Ectodermal cell (in vitro differentiated cells): ENCODE data around the gene ZNF80. TPM values are rescaled to one million over a fixed set of nuclear protein-coding genes. Genes with fewer than 3 reads are reported as not detected.
"Not testable (repeated sequence)": the region's sequence is repeated elsewhere in the genome, so short reads cannot be mapped to it uniquely, and the experiment has no call there.

Experiments used
- H3K27ac ChIP-seq: 2 replicates; pipeline ENCODE4 v1.7.0; 2013; ENCODE audit warnings: mild to moderate bottlenecking, low read depth, low read length; ENCODE audit not compliant: insufficient read depth, poor library complexity, severe bottlenecking
- H3K27me3 ChIP-seq: 2 replicates; pipeline ENCODE4 v1.7.0; 2013; ENCODE audit warnings: mild to moderate bottlenecking, low read length; ENCODE audit not compliant: insufficient read depth, control insufficient read depth, poor library complexity, severe bottlenecking
- H3K36me3 ChIP-seq: one replicate; pipeline ENCODE4 v1.7.0; 2013; ENCODE audit warnings: low read length; ENCODE audit not compliant: control insufficient read depth, insufficient read depth
- H3K4me1 ChIP-seq: one replicate; pipeline ENCODE4 v1.7.0; 2013; ENCODE audit warnings: low read length; ENCODE audit not compliant: control insufficient read depth, insufficient read depth
- H3K4me3 ChIP-seq: 2 replicates; pipeline ENCODE4 v1.7.0; 2013; ENCODE audit warnings: low read depth, low read length, control low read depth; ENCODE audit not compliant: insufficient read depth
- H3K9me3 ChIP-seq: 2 replicates; pipeline ENCODE4 v1.7.0; 2013; ENCODE audit warnings: mild to moderate bottlenecking, low read length, moderate library complexity; ENCODE audit not compliant: control insufficient read depth
- WGBS, 2 experiments: methylation state at CpG; one replicate each; pipeline ENCODE4 v1.1.7; 2013; ENCODE audit warnings: missing lambda C conversion rate in 2 of 2; 5-methylcytosine and 5-hydroxymethylcytosine counted together
- polyA plus RNA-seq, 4 experiments: library from polyadenylated mRNA; stranded (reverse); fragments of 50-300 nt; gene quantifications; one replicate each; pipeline ENCODE4 v1.2.3, GENCODE V29; 2013

The ZNF80 gene
- polyA plus RNA-seq (2013, experiment 1 of 4): not detected
- not detected for polyA plus RNA-seq (2013, experiment 2 of 4)
- polyA plus RNA-seq (2013, experiment 3 of 4): not detected
- not detected for polyA plus RNA-seq (2013, experiment 4 of 4)

- not testable (repeated sequence) for H3K4me1 ChIP-seq, H3K27ac ChIP-seq, H3K36me3 ChIP-seq, H3K4me3 ChIP-seq, H3K9me3 ChIP-seq, H3K27me3 ChIP-seq
- WGBS, 2 experiments: 83 to 86% methylated on average over 5 of the region's 6 CpGs
These were observed at the start of gene ZNF80 for GRCh38 chr3:114237478-114237877. TSS of gene ZNF80 (minus strand) at chr3:114237578. CDS start at chr3:114237074, 504 bp downstream.

DNA sequence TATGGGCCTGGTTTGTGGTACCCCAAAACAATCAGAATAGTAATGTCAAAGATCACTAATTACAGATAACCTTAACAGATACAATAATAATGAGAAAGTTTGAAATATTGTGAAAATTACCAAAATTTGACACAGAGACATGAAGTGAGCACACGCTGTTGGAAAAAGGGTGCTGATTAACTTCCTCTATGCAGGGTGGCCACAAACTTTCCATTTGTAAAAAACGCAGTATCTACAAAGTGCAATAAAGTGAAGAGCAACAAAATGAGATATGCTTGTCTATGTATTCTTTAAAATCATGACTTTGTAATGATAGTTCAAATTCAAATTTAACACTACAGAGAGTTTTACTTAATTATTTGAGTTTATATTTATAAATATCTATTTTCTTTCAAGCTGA lies 48.9 kb upstream of the ZNF80 start:
- no peak overlapping the region for H3K27ac ChIP-seq
- H3K36me3 ChIP-seq: no peaks in the 10 kb centered on the region
- H3K4me1 ChIP-seq: no peaks in the 10 kb centered on the region
- H3K4me3 ChIP-seq: no peak overlapping the region
- H3K9me3 ChIP-seq: no peaks in the 10 kb centered on the region
- WGBS, 2 experiments: 95 to 100% methylated on average over 1 to 2 of the region's 2 CpGs
- no peaks in the 10 kb centered on the region for H3K27me3 ChIP-seq

- H3K4me3 ChIP-seq: no peak overlapping the region
- H3K9me3 ChIP-seq: no peaks in the 10 kb centered on the region
- H3K4me1 ChIP-seq: no peaks in the 10 kb centered on the region
- no peaks in the 10 kb centered on the region for H3K27me3 ChIP-seq
- no peak overlapping the region for H3K27ac ChIP-seq
- 96 to 99% methylated on average over 3 of the region's 3 CpGs for WGBS, 2 experiments
- H3K36me3 ChIP-seq: no peaks in the 10 kb centered on the region
These were observed 48.4 kb upstream of the ZNF80 start for GRCh38 chr3:114285648-114286230.

DNA sequence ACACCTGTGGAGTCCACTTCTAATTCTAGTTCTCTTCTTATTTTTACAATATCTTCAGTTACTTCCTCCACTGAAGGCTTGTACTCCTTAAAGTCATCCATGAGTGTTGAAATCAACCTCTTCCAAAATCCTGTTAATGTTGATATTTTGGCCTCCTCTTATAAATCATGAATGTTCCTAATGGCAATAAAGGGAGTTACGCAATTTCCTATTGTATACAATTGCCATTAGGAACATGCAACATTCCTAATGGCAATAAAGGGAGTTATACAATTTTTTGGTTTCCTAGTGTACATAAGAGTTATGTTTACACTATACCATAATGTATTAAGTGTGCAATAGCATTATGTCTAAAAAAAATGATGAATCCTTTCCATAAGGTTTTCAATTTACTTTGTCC lies 47.3 kb upstream of the ZNF80 start:
- Histone ChIP-seq H3K4me3 (no peak overlapping the region), H3K4me1 (no peaks in the 10 kb centered on the region), H3K27ac (no peak overlapping the region), H3K36me3 (no peaks in the 10 kb centered on the region), H3K27me3 (no peaks in the 10 kb centered on the region), H3K9me3 (no peaks in the 10 kb centered on the region)
- no CpG with 5 or more reads among the region's 1 CpG for WGBS, 2 experiments

- not testable (repeated sequence) for H3K4me3 ChIP-seq, H3K27me3 ChIP-seq, H3K4me1 ChIP-seq, H3K9me3 ChIP-seq, H3K27ac ChIP-seq, H3K36me3 ChIP-seq
- 89 to 97% methylated on average over 19 to 26 of the region's 26 CpGs for WGBS, 2 experiments
These were observed 39.5 kb upstream of the ZNF80 start for GRCh38 chr3:114276856-114277255.

DNA sequence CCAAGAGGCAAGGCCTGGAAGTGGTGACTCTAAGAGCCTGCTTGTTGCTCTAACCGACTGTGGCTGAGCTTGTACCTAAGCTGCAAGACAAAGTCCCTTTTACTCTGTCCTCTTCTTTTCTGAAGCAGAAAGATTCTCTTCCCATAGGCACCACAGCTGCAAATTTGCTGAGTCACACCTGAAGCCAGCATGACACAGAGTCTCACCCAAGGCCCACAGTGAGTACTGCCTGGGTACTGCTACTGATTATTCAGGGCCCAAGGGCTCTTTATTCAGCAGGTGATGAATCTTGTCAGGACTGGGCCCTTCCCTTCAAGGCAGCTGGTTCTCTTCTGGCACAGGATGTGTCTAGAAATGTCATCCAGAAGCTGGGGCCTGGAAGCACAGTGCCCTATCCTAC lies 37.6 kb upstream of the ZNF80 start:
- no peaks in the 10 kb centered on the region for H3K9me3 ChIP-seq
- WGBS, 2 experiments: 95 to 97% methylated on average over 1 of the region's 1 CpG
- H3K4me3 ChIP-seq: no peak overlapping the region
- no peaks in the 10 kb centered on the region for H3K4me1 ChIP-seq
- H3K27me3 ChIP-seq: no peaks in the 10 kb centered on the region
- no peaks in the 10 kb centered on the region for H3K36me3 ChIP-seq
- no peak overlapping the region for H3K27ac ChIP-seq

DNA sequence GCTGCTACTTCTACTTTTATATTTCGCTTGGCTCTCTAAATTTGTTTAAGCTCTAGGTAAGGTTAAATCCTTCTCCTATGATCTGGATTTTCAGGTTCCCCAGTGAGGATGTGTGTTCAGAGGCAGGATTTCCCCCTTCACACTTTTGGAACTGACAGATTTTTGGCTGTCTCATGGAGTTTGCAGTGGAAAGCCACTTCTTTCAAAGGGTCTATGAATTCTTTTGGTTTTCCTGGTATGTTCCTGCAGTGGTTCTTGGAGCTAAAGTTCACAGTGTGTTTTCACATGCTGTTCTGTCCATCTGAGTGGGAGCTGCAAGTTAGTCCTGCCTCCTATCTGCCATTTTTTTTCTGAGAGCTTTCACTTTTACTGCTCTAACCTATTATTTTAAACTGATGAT lies 34.9 kb upstream of the ZNF80 start:
- Histone ChIP-seq H3K9me3 (no peaks in the 10 kb centered on the region), H3K4me1 (no peaks in the 10 kb centered on the region), H3K4me3 (no peak overlapping the region), H3K36me3 (no peaks in the 10 kb centered on the region), H3K27me3 (no peaks in the 10 kb centered on the region), H3K27ac (no peak overlapping the region)
- WGBS, 2 experiments: 86 to 96% methylated on average over 1 of the region's 1 CpG

DNA sequence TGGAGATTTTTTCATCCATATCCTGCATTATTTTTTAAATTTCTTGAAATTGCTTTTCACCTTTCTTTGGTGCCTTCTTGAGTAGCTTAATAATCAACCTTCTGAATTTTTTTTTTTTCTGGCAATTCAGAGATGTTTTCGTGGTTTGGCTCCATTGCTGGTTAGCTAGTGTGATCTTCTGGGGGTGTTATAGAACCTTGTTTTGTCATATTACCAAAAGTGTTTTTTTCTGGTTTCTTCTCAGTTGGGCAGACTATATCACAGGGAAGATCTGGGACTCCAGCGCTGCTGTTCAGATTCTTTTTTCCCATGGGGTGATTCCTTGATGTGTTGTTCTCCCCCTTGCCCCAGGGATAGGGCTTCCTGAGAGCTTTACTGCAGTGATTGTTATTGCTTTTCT lies 32.6 kb upstream of the ZNF80 start:
- H3K27ac ChIP-seq: no peak overlapping the region
- H3K9me3 ChIP-seq: no peaks in the 10 kb centered on the region
- H3K4me3 ChIP-seq: no peak overlapping the region
- no peaks in the 10 kb centered on the region for H3K27me3 ChIP-seq
- no peaks in the 10 kb centered on the region for H3K36me3 ChIP-seq
- WGBS, 2 experiments: 80 to 96% methylated on average over 2 of the region's 2 CpGs
- no peaks in the 10 kb centered on the region for H3K4me1 ChIP-seq

GRCh38 chr3:114260152-114260551 lies 22.8 kb upstream of the ZNF80 start:
- Histone ChIP-seq H3K4me1 (no peaks in the 10 kb centered on the region), H3K27me3 (no peaks in the 10 kb centered on the region), H3K27ac (no peak overlapping the region), H3K36me3 (no peaks in the 10 kb centered on the region), H3K4me3 (no peak overlapping the region), H3K9me3 (peaks cover 2% of the 10 kb centered on the region)

- WGBS, 2 experiments: no CpG with 5 or more reads among the region's 1 CpG
- Histone ChIP-seq H3K27me3 (no peaks in the 10 kb centered on the region), H3K4me3 (no peak overlapping the region), H3K36me3 (no peaks in the 10 kb centered on the region), H3K27ac (no peak overlapping the region), H3K9me3 (peaks cover 2% of the 10 kb centered on the region), H3K4me1 (no peaks in the 10 kb centered on the region)
These were observed 22.2 kb upstream of the ZNF80 start for GRCh38 chr3:114259566-114259965.

DNA sequence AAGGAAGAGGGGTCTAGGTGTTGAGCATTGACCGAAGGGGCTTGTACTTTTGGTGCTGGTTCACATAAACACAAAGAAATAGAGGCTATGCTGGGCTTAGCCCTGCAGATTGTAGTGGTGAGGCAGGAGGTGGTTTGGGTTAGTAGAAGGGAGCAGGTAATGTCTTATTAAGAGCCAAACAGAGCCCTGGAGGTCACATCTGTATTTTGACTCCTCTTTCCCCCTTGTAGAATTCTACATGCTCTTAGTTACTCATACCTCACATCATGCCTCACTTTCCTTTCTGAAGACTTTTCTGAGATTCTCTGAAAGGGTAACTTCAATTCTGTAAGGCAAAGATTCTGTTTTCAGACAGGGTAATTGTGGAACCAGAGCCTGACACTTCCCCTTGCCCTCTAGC lies 16.1 kb upstream of the ZNF80 start:
- H3K4me3 ChIP-seq: no peak overlapping the region
- no peaks in the 10 kb centered on the region for H3K4me1 ChIP-seq
- 94 to 96% methylated on average over 1 of the region's 1 CpG for WGBS, 2 experiments
- H3K27ac ChIP-seq: no peak overlapping the region
- no peaks in the 10 kb centered on the region for H3K36me3 ChIP-seq
- no peaks in the 10 kb centered on the region for H3K27me3 ChIP-seq
- no peaks in the 10 kb centered on the region for H3K9me3 ChIP-seq
